Measurements from ENCODE around the gene KAZN. TPM values are rescaled to one million over a fixed set of nuclear protein-coding genes. Genes with fewer than 3 reads are reported as not detected.

KAZN gene
- total RNA-seq, 1 donor from 2014 or later: 11.6 TPM

DNA sequence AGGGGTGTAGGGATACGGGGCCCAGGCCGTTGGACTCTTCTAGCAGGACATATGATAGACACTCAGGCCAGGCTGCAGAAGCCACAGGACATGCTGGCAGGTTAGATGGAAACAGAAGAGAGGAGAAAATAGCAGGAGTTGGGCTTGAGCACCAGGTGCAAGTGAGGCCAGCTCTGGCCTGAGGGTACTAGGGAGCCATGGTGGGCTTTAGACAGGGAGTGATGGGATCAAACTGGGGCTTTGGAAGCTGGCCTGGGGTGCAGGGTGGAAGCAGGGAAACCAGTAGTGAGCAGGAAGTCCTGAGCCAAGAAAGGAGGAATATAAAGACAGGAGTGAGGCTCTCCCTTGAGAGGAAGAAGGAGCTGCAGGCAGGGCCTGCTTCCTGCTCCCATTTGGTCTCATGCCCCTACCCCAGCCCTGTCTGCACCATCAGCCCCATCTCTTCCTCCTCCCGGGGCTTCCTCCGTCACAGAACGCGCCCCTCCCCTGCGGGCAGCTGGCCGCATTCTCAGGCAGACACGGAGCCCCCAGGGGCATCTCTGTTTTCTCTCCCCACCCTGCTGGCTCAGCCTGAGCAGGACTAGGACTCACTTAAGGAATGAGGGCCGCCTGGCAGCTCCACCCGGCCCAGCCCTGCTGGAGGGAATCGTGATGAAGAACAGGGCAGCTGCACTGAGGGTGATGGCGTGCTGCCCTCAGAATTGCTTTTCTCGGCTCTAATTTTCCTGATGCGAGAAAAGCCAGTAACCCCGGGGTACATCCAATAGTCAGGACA is 389.5 kb downstream of the KAZN start:
- no peak for DNase-seq (ENCODE audit: low read depth, low spot score)

DNA sequence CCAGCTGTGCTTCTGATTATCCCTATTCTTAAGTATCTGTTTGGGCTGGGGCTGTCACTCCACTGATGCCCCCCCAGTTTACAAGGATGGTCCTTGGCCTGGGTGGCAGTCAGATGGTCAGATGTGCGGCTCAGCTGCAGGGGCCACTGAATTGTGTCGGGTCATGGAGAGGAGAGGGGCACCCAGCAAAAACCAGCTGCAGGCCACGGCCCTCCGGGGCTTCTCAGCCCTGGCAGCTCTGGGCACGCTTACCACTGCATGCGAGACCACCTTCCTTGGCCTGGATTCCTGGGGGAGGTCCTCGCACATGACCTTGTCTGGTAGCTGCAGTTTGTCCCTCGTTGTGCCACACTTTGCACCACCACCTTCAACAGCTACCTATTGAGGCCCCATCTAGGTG is 390.2 kb downstream of the KAZN start:
- no peak for DNase-seq (ENCODE audit: low read depth, low spot score)
- Mint-ChIP-seq H3K27me3 (ENCODE audit: low read depth) (no peaks in the 10 kb centered on the region), H3K36me3 (ENCODE audit: low read depth) (no peaks in the 10 kb centered on the region), H3K9me3 (no peaks in the 10 kb centered on the region), H3K4me3 (no peak overlapping the region), H3K27ac (ENCODE audit: unreplicated experiment) (no peak overlapping the region), H3K4me1 (peaks cover 5% of the 10 kb centered on the region)
- TF ChIP-seq CTCF (conservative IDR thresholded peaks at IDR 0.05): no peak

More for the DNA sequence above, 389.5 kb downstream of the KAZN start:
- no peak for TF ChIP-seq CTCF (conservative IDR thresholded peaks at IDR 0.05)
- Mint-ChIP-seq H3K4me1 (peaks cover 5% of the 10 kb centered on the region), H3K9me3 (no peaks in the 10 kb centered on the region), H3K27me3 (ENCODE audit: low read depth) (no peaks in the 10 kb centered on the region), H3K36me3 (ENCODE audit: low read depth) (no peaks in the 10 kb centered on the region), H3K27ac (ENCODE audit: unreplicated experiment) (no peak overlapping the region), H3K4me3 (no peak overlapping the region)

- Mint-ChIP-seq H3K27ac (ENCODE audit: unreplicated experiment) (no peak overlapping the region), H3K27me3 (ENCODE audit: low read depth) (no peaks in the 10 kb centered on the region), H3K4me1 (peaks cover 11% of the 10 kb centered on the region), H3K9me3 (no peaks in the 10 kb centered on the region), H3K4me3 (no peak overlapping the region), H3K36me3 (ENCODE audit: low read depth) (no peaks in the 10 kb centered on the region)
- no peak for DNase-seq (ENCODE audit: low read depth, low spot score)
- TF ChIP-seq CTCF (conservative IDR thresholded peaks at IDR 0.05): no peak
Measured at GRCh38 chr1:14989931-14990728, 391.6 kb downstream of the KAZN start.

- Mint-ChIP-seq H3K4me3 (no peak overlapping the region), H3K27me3 (ENCODE audit: low read depth) (no peaks in the 10 kb centered on the region), H3K36me3 (ENCODE audit: low read depth) (no peaks in the 10 kb centered on the region), H3K9me3 (no peaks in the 10 kb centered on the region), H3K4me1 (peaks cover 22% of the 10 kb centered on the region), H3K27ac (ENCODE audit: unreplicated experiment) (no peak overlapping the region)
- no peak for TF ChIP-seq CTCF (conservative IDR thresholded peaks at IDR 0.05)
- no peak for DNase-seq (ENCODE audit: low read depth, low spot score)
Measured at GRCh38 chr1:14993414-14993813, 394.9 kb downstream of the KAZN start.

GRCh38 chr1:14994148-14994547 is 395.7 kb downstream of the KAZN start:
- no peaks in the 10 kb centered on the region for H3K36me3 Mint-ChIP-seq (ENCODE audit: low read depth)
- TF ChIP-seq CTCF (conservative IDR thresholded peaks at IDR 0.05): no peak
- no peak for DNase-seq (ENCODE audit: low read depth, low spot score)
- no peak overlapping the region for H3K27ac Mint-ChIP-seq (ENCODE audit: unreplicated experiment)
- H3K4me1 Mint-ChIP-seq: peaks cover 22% of the 10 kb centered on the region
- H3K27me3 Mint-ChIP-seq (ENCODE audit: low read depth): no peaks in the 10 kb centered on the region
- no peaks in the 10 kb centered on the region for H3K9me3 Mint-ChIP-seq
- no peak overlapping the region for H3K4me3 Mint-ChIP-seq

Data from neural crest cell (in vitro differentiated cells).